GM23338 (cell line): ENCODE results near the gene HNRNPL. TPM values are rescaled to one million over a fixed set of nuclear protein-coding genes. Genes with fewer than 3 reads are reported as not detected.

ENCODE experiments used
- ATAC-seq: fragments of 200-7000 bp; cut with Tn5 transposase; 3 replicates; pipeline ENCODE4 v1.9.1; 2020
- DNase-seq: peaks from one replicate; pipeline ENCODE4 v3.0.0-alpha.2; 2015; ENCODE audit warnings: low spot score
- H2AFZ ChIP-seq: fragments of 200-600 bp; sonication (generic); 2 replicates; pipeline ENCODE4 v1.8.0; 2016; ENCODE audit warnings: antibody characterized with exemption, mild to moderate bottlenecking, moderate library complexity
- H3F3A ChIP-seq: fragments of 200-600 bp; sonication (generic); replicated peaks from 2 replicates; pipeline ENCODE4 v1.8.0; 2017; ENCODE audit warnings: antibody characterized with exemption, mixed run types, low read depth
- H3K27ac ChIP-seq: fragments of 200-600 bp; sonication (generic); 2 replicates; pipeline ENCODE4 v1.6.1; 2016; ENCODE audit warnings: low read depth
- H3K27me3 ChIP-seq: fragments of 200-600 bp; sonication (generic); 2 replicates; pipeline ENCODE4 v1.8.0; 2016; ENCODE audit warnings: mild to moderate bottlenecking, mixed run types, moderate library complexity; ENCODE audit not compliant: insufficient read depth
- H3K36me3 ChIP-seq: fragments of 200-600 bp; sonication (generic); 2 replicates; pipeline ENCODE4 v1.8.0; 2016; ENCODE audit warnings: mild to moderate bottlenecking; ENCODE audit not compliant: insufficient read depth
- H3K4me1 ChIP-seq: fragments of 200-600 bp; sonication (generic); 2 replicates; pipeline ENCODE4 v1.8.0; 2016; ENCODE audit warnings: mild to moderate bottlenecking, moderate library complexity; ENCODE audit not compliant: insufficient read depth
- H3K4me2 ChIP-seq: fragments of 200-600 bp; sonication (generic); 2 replicates; pipeline ENCODE4 v1.7.1; 2017; ENCODE audit warnings: mixed run types
- H3K4me3 ChIP-seq: fragments of 200-600 bp; sonication (generic); 2 replicates; pipeline ENCODE4 v1.6.1; 2016; ENCODE audit warnings: mixed run types
- H3K79me2 ChIP-seq: fragments of 200-600 bp; sonication (generic); replicated peaks from 2 replicates; pipeline ENCODE4 v1.8.0; 2017; ENCODE audit warnings: mild to moderate bottlenecking; ENCODE audit not compliant: insufficient read depth
- H3K9me2 ChIP-seq: fragments of 200-600 bp; sonication (generic); 2 replicates; pipeline ENCODE4 v1.8.0; 2017; ENCODE audit not compliant: insufficient read depth
- H4K20me1 ChIP-seq: fragments of 200-600 bp; sonication (generic); replicated peaks from 2 replicates; pipeline ENCODE4 v1.8.0; 2017; ENCODE audit warnings: mild to moderate bottlenecking; ENCODE audit not compliant: insufficient read depth
- H3K27ac Mint-ChIP-seq: 2 replicates; pipeline ENCODE4 v1.8.0; 2020; ENCODE audit warnings: inconsistent platforms, mild to moderate bottlenecking, moderate library complexity, mixed read lengths
- H3K27me3 Mint-ChIP-seq: 3 replicates; pipeline ENCODE4 v1.8.0; 2022; ENCODE audit warnings: low read depth, mild to moderate bottlenecking, moderate library complexity, mixed read lengths, inconsistent platforms; ENCODE audit not compliant: insufficient read depth, poor library complexity
- H3K36me3 Mint-ChIP-seq: 3 replicates; pipeline ENCODE4 v1.8.0; 2021; ENCODE audit warnings: low read depth, mild to moderate bottlenecking, inconsistent platforms, moderate library complexity, mixed read lengths
- H3K4me1 Mint-ChIP-seq: 3 replicates; pipeline ENCODE4 v1.8.0; 2020; ENCODE audit warnings: mild to moderate bottlenecking, inconsistent platforms, mixed read lengths
- H3K4me3 Mint-ChIP-seq: 3 replicates; pipeline ENCODE4 v1.8.0; 2021; ENCODE audit warnings: moderate library complexity, mild to moderate bottlenecking, inconsistent platforms, mixed read lengths
- H3K9me3 Mint-ChIP-seq: 3 replicates; pipeline ENCODE4 v1.8.0; 2020; ENCODE audit warnings: moderate library complexity, mild to moderate bottlenecking, inconsistent platforms, mixed read lengths
- CREB1 ChIP-seq: fragments of 250-450 bp; sonication (Bioruptor Pico); IDR thresholded peaks from 2 replicates; pipeline ENCODE4 v1.5.0; 2020; ENCODE audit warnings: low read depth, mild to moderate bottlenecking, moderate library complexity
- CTCF ChIP-seq, 2 experiments: fragments of 200-600 bp in 1 of 2; sonication (generic) in 1 of 2; conservative IDR thresholded peaks; 2 replicates each; pipeline versions ENCODE4 v1.5.1 to v1.6.1; 2016 to 2017; ENCODE audit warnings: antibody characterized with exemption in 2 of 2, low read depth in 2 of 2, mild to moderate bottlenecking in 2 of 2, moderate library complexity in 1 of 2
- EZH2 ChIP-seq: fragments of 200-600 bp; sonication (generic); IDR thresholded peaks from one replicate; pipeline ENCODE4 v1.8.0; 2017; ENCODE audit warnings: antibody characterized with exemption, mild to moderate bottlenecking, low read depth; ENCODE audit not compliant: unreplicated experiment
- EZH2phosphoT487 ChIP-seq: fragments of 200-600 bp; sonication (generic); IDR thresholded peaks from one replicate; pipeline ENCODE4 v1.8.1; 2018; ENCODE audit warnings: antibody characterized with exemption; ENCODE audit not compliant: unreplicated experiment
- NANOG ChIP-seq: IDR thresholded peaks from 2 replicates; pipeline ENCODE4 v1.6.1; 2016; ENCODE audit warnings: antibody characterized with exemption, borderline replicate concordance
- STAT1 ChIP-seq: IDR thresholded peaks from one replicate; pipeline ENCODE4 v1.6.1; 2016; ENCODE audit warnings: antibody characterized with exemption; ENCODE audit not compliant: unreplicated experiment
- ZNF114 ChIP-seq: fragments of 250-450 bp; sonication (Bioruptor Pico); IDR thresholded peaks from 2 replicates; pipeline ENCODE4 v1.5.0; 2020; ENCODE audit warnings: mild to moderate bottlenecking, moderate library complexity
- ZNF331 ChIP-seq: fragments of 250-450 bp; sonication (Bioruptor Pico); IDR thresholded peaks from 2 replicates; pipeline ENCODE4 v1.5.0; 2020; ENCODE audit warnings: low read depth, mild to moderate bottlenecking, moderate library complexity
- ZNF462 ChIP-seq: fragments of 250-450 bp; sonication (Bioruptor Pico); IDR thresholded peaks from 2 replicates; pipeline ENCODE4 v1.5.0; 2020; ENCODE audit warnings: mild to moderate bottlenecking, moderate library complexity
- polyA plus RNA-seq: library from polyadenylated mRNA; unstranded; fragments of >200 nt; fragmentation: Nextera tagmentation; extraction: Ambion mirVana; gene quantifications from 2 replicates; pipeline ENCODE4 v1.2.1, GENCODE V29; 2016
- total RNA-seq: library from RNA; depleted of rRNA; stranded (reverse); fragments of >200 nt; shearing (Covaris generic); gene quantifications from 2 replicates; pipeline ENCODE4 v1.2.3, GENCODE V29; 2014
- TF ChIP-seq, protein P1 (sequence below): IDR thresholded peaks from one replicate; pipeline ENCODE4 v1.6.1; 2018; ENCODE audit warnings: antibody characterized with exemption; ENCODE audit not compliant: unreplicated experiment

The HNRNPL gene
- total and polyA plus RNA-seq, 2 experiments from 2014 or later, result 580 to 664 TPM

GRCh38 chr19:38892841-38893240 is 43.1 kb upstream of the HNRNPL start:
- Histone ChIP-seq H3K4me1 (no peaks in the 10 kb centered on the region), H3K27ac (no peak overlapping the region), H3K79me2 (no peaks in the 10 kb centered on the region), H3K9me2 (no peaks in the 10 kb centered on the region), H3K4me2 (no peak overlapping the region), H3F3A (no peaks in the 10 kb centered on the region), H4K20me1 (no peaks in the 10 kb centered on the region), H3K4me3 (no peak overlapping the region), H2AFZ (no peak overlapping the region), H3K27me3 (no peaks in the 10 kb centered on the region), H3K36me3 (no peaks in the 10 kb centered on the region)
- peak; percentile 42 for DNase-seq
- no peak for TF ChIP-seq EZH2phosphoT487
- no peak for TF ChIP-seq EZH2
- no peak for TF ChIP-seq ZNF462 (CRISPR knock-in tag)
- no peak for TF ChIP-seq CTCF (conservative IDR thresholded peaks at IDR 0.05; ENCODE audit: low read depth in 2 of 2)
- TF ChIP-seq, protein P1, sequence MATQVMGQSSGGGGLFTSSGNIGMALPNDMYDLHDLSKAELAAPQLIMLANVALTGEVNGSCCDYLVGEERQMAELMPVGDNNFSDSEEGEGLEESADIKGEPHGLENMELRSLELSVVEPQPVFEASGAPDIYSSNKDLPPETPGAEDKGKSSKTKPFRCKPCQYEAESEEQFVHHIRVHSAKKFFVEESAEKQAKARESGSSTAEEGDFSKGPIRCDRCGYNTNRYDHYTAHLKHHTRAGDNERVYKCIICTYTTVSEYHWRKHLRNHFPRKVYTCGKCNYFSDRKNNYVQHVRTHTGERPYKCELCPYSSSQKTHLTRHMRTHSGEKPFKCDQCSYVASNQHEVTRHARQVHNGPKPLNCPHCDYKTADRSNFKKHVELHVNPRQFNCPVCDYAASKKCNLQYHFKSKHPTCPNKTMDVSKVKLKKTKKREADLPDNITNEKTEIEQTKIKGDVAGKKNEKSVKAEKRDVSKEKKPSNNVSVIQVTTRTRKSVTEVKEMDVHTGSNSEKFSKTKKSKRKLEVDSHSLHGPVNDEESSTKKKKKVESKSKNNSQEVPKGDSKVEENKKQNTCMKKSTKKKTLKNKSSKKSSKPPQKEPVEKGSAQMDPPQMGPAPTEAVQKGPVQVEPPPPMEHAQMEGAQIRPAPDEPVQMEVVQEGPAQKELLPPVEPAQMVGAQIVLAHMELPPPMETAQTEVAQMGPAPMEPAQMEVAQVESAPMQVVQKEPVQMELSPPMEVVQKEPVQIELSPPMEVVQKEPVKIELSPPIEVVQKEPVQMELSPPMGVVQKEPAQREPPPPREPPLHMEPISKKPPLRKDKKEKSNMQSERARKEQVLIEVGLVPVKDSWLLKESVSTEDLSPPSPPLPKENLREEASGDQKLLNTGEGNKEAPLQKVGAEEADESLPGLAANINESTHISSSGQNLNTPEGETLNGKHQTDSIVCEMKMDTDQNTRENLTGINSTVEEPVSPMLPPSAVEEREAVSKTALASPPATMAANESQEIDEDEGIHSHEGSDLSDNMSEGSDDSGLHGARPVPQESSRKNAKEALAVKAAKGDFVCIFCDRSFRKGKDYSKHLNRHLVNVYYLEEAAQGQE, result no peak
- no peak for TF ChIP-seq ZNF331
- no peak for TF ChIP-seq NANOG
- no peak for TF ChIP-seq ZNF114 (CRISPR knock-in tag)
- no peak for TF ChIP-seq STAT1
- TF ChIP-seq CREB1 (CRISPR knock-in tag), result no peak
- peaks cover 3% of the 10 kb centered on the region for H3K27me3 Mint-ChIP-seq
- no peaks in the 10 kb centered on the region; the same call in 2 of the 3 replicates for H3K9me3 Mint-ChIP-seq
- H3K27ac Mint-ChIP-seq, result no peak overlapping the region
- H3K4me3 Mint-ChIP-seq, result no peak overlapping the region; the same call in 2 of the 3 replicates
- ATAC-seq, result peak; percentile 73
- peaks cover 3% of the 10 kb centered on the region; the same call in 2 of the 3 replicates for H3K4me1 Mint-ChIP-seq
- H3K36me3 Mint-ChIP-seq, result 0 out of 3 replicates have a peak, but pooled peaks cover 3% of the 10 kb centered on the region
